GM23248 (cell line): ENCODE measurements around the gene FAM9B. TPM values are rescaled to one million over a fixed set of nuclear protein-coding genes. Genes with fewer than 3 reads are reported as not detected.

Experiments used
- DNase-seq: peaks from one replicate; pipeline ENCODE4 v3.0.0-alpha.2; 2015
- H2AFZ ChIP-seq: fragments of 200-600 bp; sonication (generic); 2 replicates; pipeline ENCODE4 v1.6.1; 2016; ENCODE audit warnings: antibody characterized with exemption
- H3F3A ChIP-seq: fragments of 200-600 bp; sonication (generic); 2 replicates; pipeline ENCODE4 v1.6.1; 2016; ENCODE audit warnings: mild to moderate bottlenecking, antibody characterized with exemption, mixed run types; ENCODE audit not compliant: insufficient read depth
- H3K27ac ChIP-seq: fragments of 200-600 bp; sonication (generic); 2 replicates; pipeline ENCODE4 v1.5.1; 2016; ENCODE audit warnings: mild to moderate bottlenecking
- H3K27me3 ChIP-seq: fragments of 200-600 bp; sonication (generic); replicated peaks from 2 replicates; pipeline ENCODE4 v1.6.1; 2016; ENCODE audit warnings: mild to moderate bottlenecking; ENCODE audit not compliant: insufficient read depth
- H3K36me3 ChIP-seq: fragments of 200-600 bp; sonication (generic); 2 replicates; pipeline ENCODE4 v1.6.1; 2016; ENCODE audit warnings: low read depth, mild to moderate bottlenecking
- H3K4me1 ChIP-seq: fragments of 200-600 bp; sonication (generic); 2 replicates; pipeline ENCODE4 v1.6.1; 2016; ENCODE audit warnings: mild to moderate bottlenecking; ENCODE audit not compliant: insufficient read depth
- H3K4me2 ChIP-seq: fragments of 200-600 bp; sonication (generic); one replicate; pipeline ENCODE4 v1.6.1; 2016; ENCODE audit warnings: mild to moderate bottlenecking; ENCODE audit not compliant: unreplicated experiment
- H3K4me3 ChIP-seq: fragments of 200-600 bp; sonication (generic); 2 replicates; pipeline ENCODE4 v1.5.1; 2016; ENCODE audit warnings: mild to moderate bottlenecking
- H3K79me2 ChIP-seq: fragments of 200-600 bp; sonication (generic); 2 replicates; pipeline ENCODE4 v1.6.1; 2016; ENCODE audit warnings: mild to moderate bottlenecking; ENCODE audit not compliant: insufficient read depth
- H3K9ac ChIP-seq: fragments of 200-600 bp; sonication (generic); 2 replicates; pipeline ENCODE4 v1.6.1; 2016; ENCODE audit warnings: mild to moderate bottlenecking
- H3K9me2 ChIP-seq: fragments of 200-600 bp; sonication (generic); 2 replicates; pipeline ENCODE4 v1.6.1; 2016; ENCODE audit warnings: mixed run types, mild to moderate bottlenecking, moderate library complexity; ENCODE audit not compliant: insufficient read depth
- H3K9me3 ChIP-seq: fragments of 200-600 bp; sonication (generic); one replicate; pipeline ENCODE4 v1.6.1; 2017; ENCODE audit warnings: low read depth
- H4K20me1 ChIP-seq: fragments of 200-600 bp; sonication (generic); 2 replicates; pipeline ENCODE4 v1.6.0; 2016; ENCODE audit not compliant: insufficient read depth
- EZH2 ChIP-seq: fragments of 200-600 bp; sonication (generic); IDR thresholded peaks from 2 replicates; pipeline ENCODE4 v1.6.1; 2018; ENCODE audit warnings: antibody characterized with exemption, mild to moderate bottlenecking; ENCODE audit not compliant: insufficient read depth, poor library complexity, severe bottlenecking
- EZH2phosphoT487 ChIP-seq: fragments of 200-600 bp; sonication (generic); IDR thresholded peaks from 2 replicates; pipeline ENCODE4 v1.6.1; 2018; ENCODE audit warnings: antibody characterized with exemption, moderate library complexity, mild to moderate bottlenecking, low read depth; ENCODE audit not compliant: insufficient read depth
- WGBS, 2 experiments: methylation state at CpG; one replicate each; pipeline ENCODE4 v1.1.6; 2015 to 2017; ENCODE audit warnings: low lambda C conversion rate in 2 of 2, low coverage in 1 of 2; ENCODE audit errors: missing lambda C conversion rate in 2 of 2; 5-methylcytosine and 5-hydroxymethylcytosine counted together
- in situ Hi-C: fragments of 300-500 bp; cut with MboI; formaldehyde crosslinking; loops from 2 replicates; pipeline ENCODE4 v1.15.0; 2020
- polyA plus RNA-seq: library from polyadenylated mRNA; unstranded; fragments of >200 nt; fragmentation: Nextera tagmentation; extraction: Ambion mirVana; gene quantifications from 2 replicates; pipeline ENCODE4 v1.2.1, GENCODE V29; 2016
- total RNA-seq: library from RNA; depleted of rRNA; stranded (reverse); fragments of >200 nt; shearing (Covaris generic); gene quantifications from 2 replicates; pipeline ENCODE4 v1.2.3, GENCODE V29; 2014

FAM9B gene
- total and polyA plus RNA-seq, 2 experiments from 2014 or later, result not detected

DNA sequence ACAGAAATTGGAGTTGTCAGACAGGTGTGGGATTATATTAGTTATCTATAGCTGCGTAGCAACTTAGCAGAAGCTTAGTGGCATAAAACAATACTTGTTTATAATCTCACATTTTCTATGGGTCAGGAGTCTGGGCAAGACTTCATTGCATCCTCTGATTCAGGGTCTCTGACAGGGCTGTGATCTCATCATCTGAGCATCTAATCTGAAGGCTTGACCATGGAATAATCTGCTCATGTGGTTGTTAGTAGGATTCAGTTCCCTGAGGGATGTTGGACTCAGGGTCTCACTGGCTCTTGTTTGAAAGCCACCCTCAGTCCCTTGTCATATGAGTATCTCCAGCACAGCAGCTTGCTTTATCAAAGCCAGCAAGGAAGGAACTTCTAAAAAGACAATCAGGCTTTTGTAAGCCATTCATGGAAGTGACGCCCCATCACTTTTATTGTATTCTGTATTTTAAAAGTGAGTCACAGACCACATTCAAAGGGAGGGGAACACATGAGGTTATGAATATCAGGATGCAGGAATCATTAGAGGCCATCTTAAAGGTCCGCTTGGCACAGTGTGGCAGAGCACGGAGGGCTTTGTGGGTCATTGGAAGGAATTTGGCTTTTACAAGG is 37.2 kb upstream of the FAM9B start:
- in situ Hi-C loops, result no loop called here
- Histone ChIP-seq H3K4me3 (no peak overlapping the region), H3K4me1 (peaks cover 17% of the 10 kb centered on the region; the same call in 1 of the 2 replicates), H3K27me3 (no peaks in the 10 kb centered on the region), H4K20me1 (no peaks in the 10 kb centered on the region), H3K9me3 (no peaks in the 10 kb centered on the region), H3K79me2 (no peaks in the 10 kb centered on the region), H2AFZ (no peak overlapping the region), H3K9me2 (no peaks in the 10 kb centered on the region), H3K36me3 (no peaks in the 10 kb centered on the region), H3K9ac (no peak overlapping the region), H3K27ac (0 out of 2 replicates have a peak overlapping the region, but pooled peaks have one; percentile 12), H3F3A (peaks cover 5% of the 10 kb centered on the region), H3K4me2 (no peak overlapping the region)
- DNase-seq, result peak; percentile 60
- WGBS, 2 experiments, result 65 to 68% methylated on average over 4 of the region's 4 CpGs
- TF ChIP-seq EZH2, result no peak
- TF ChIP-seq EZH2phosphoT487, result no peak

DNA sequence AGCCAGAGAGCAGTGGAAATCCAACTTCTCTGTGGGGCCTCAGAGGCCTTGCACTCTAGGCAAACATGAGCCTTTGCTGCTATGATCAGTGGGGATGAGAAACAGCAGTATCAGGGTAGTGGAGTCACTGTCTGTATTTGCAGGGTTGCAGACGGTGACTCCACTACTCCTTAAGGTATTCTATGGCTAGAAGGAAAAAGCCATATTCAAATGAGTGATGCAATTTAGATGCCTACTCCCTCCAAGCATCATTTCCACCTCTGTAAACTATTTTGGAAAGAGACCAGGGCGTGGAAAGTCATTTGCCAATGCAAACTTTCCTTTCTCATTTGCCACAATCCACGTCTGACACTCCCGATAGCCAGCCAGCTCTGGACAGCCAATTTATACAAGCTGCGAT is 35.6 kb upstream of the FAM9B start:
- in situ Hi-C loops, result no loop called here
- no peaks in the 10 kb centered on the region for H3K79me2 ChIP-seq
- no peak overlapping the region for H2AFZ ChIP-seq
- H3K9me2 ChIP-seq, result no peaks in the 10 kb centered on the region
- no peak overlapping the region for H3K4me2 ChIP-seq
- peaks cover 17% of the 10 kb centered on the region; the same call in 1 of the 2 replicates for H3K4me1 ChIP-seq
- no peaks in the 10 kb centered on the region for H4K20me1 ChIP-seq
- no peak for DNase-seq
- WGBS, 2 experiments, result 97 to 100% methylated on average over 5 of the region's 5 CpGs
- H3K27ac ChIP-seq, result no peak overlapping the region
- no peaks in the 10 kb centered on the region for H3K9me3 ChIP-seq
- H3K27me3 ChIP-seq, result no peaks in the 10 kb centered on the region
- TF ChIP-seq EZH2phosphoT487 (no peak), EZH2 (no peak)
- H3F3A ChIP-seq, result peaks cover 5% of the 10 kb centered on the region
- no peak overlapping the region for H3K9ac ChIP-seq
- no peak overlapping the region for H3K4me3 ChIP-seq
- H3K36me3 ChIP-seq, result no peaks in the 10 kb centered on the region

DNA sequence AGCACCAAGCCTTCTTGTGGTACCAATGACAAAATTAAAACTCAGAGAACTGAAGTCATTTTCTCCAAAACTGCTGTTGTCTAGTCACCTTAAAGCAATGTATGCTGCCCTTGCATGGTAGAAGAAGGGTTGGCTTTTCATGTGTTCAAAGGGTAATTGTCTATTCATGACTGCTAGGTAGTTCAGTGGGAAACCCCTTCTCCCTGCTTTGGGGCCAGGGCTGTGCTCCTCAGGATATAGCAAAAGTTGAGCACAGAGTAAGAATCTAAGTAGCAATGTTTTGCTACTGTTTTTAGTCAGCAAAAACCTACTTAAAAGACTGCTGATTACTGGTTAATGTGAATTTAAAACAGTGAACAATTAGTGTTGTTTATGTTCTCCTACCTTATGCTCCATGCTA is 30.8 kb upstream of the FAM9B start:
- H3K79me2 ChIP-seq, result no peaks in the 10 kb centered on the region
- H3K27ac ChIP-seq, result no peak overlapping the region
- no peaks in the 10 kb centered on the region for H3K9me3 ChIP-seq
- in situ Hi-C loops, result no loop called here
- no peaks in the 10 kb centered on the region for H3K36me3 ChIP-seq
- no peaks in the 10 kb centered on the region for H3K9me2 ChIP-seq
- no peaks in the 10 kb centered on the region for H3K4me1 ChIP-seq
- no peak for DNase-seq
- H4K20me1 ChIP-seq, result no peaks in the 10 kb centered on the region
- no peak overlapping the region for H3K9ac ChIP-seq
- no peak overlapping the region for H3K4me2 ChIP-seq
- no peak overlapping the region for H2AFZ ChIP-seq
- H3K4me3 ChIP-seq, result no peak overlapping the region
- no peaks in the 10 kb centered on the region for H3F3A ChIP-seq
- no peaks in the 10 kb centered on the region for H3K27me3 ChIP-seq
- TF ChIP-seq EZH2phosphoT487, result no peak
- TF ChIP-seq EZH2, result no peak

DNA sequence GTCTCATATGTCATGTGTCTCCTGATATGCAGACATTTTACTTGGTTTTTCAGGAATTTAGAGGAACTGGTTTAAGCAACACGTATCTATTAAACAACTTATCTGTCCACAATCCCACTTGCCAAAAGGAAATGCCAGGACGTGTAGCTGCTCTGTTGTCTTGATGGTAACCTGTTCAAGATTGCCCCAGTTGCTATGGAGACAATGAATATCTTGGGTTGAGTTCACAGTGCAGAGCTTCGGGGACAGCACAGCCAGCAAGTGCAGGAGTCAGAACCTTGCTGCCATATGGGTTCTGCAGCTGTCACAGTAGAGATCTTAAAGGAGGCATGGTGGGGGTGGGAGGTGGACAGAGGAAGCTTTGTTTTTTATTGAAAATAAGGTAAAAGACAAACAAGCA is 28.7 kb upstream of the FAM9B start:
- Histone ChIP-seq H3K4me1 (no peaks in the 10 kb centered on the region), H3K9ac (no peak overlapping the region), H3K27ac (no peak overlapping the region), H3K27me3 (no peaks in the 10 kb centered on the region), H3K9me3 (no peaks in the 10 kb centered on the region), H2AFZ (no peak overlapping the region), H3K36me3 (no peaks in the 10 kb centered on the region), H3K79me2 (no peaks in the 10 kb centered on the region), H3K4me2 (no peak overlapping the region), H3K4me3 (no peak overlapping the region), H3K9me2 (no peaks in the 10 kb centered on the region), H4K20me1 (no peaks in the 10 kb centered on the region), H3F3A (no peaks in the 10 kb centered on the region)
- WGBS, 2 experiments, result 18 to 27% methylated on average over 3 of the region's 3 CpGs
- in situ Hi-C loops, result no loop called here
- DNase-seq, result no peak
- TF ChIP-seq EZH2phosphoT487 (no peak), EZH2 (no peak)

DNA sequence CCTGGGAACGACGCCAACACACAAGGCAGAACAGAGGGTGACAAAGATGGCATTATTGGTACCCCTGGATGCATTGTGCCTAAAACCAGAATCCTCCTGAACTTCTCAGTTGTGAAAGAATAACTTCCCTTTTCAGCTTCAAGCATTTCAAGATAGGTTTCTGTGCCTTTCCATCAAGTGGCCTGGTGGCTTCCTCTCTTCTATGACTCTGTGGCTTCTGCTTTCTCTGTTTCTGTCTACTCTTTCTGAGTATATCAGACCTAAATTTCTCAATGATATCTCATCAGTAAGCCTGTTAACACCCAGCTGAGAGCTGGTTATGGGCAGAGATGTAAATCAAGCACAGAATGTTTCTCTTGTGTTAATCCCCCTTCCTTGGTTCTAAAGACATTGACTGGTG is 21.4 kb upstream of the FAM9B start:
- no peaks in the 10 kb centered on the region for H3F3A ChIP-seq
- no peak for DNase-seq
- H3K36me3 ChIP-seq, result no peaks in the 10 kb centered on the region
- no peaks in the 10 kb centered on the region for H3K79me2 ChIP-seq
- H3K27ac ChIP-seq, result no peak overlapping the region
- H3K9me2 ChIP-seq, result no peaks in the 10 kb centered on the region
- no peaks in the 10 kb centered on the region for H3K4me1 ChIP-seq
- no peak overlapping the region for H3K9ac ChIP-seq
- TF ChIP-seq EZH2phosphoT487, result no peak
- no peak for TF ChIP-seq EZH2
- H3K9me3 ChIP-seq, result no peaks in the 10 kb centered on the region
- H3K27me3 ChIP-seq, result no peaks in the 10 kb centered on the region
- WGBS, 2 experiments, result 20 to 29% methylated on average over 1 to 2 of the region's 2 CpGs
- in situ Hi-C loops, result no loop called here
- H3K4me2 ChIP-seq, result no peak overlapping the region
- H3K4me3 ChIP-seq, result no peak overlapping the region
- H4K20me1 ChIP-seq, result no peaks in the 10 kb centered on the region
- no peak overlapping the region for H2AFZ ChIP-seq
